Stromal cell of bone marrow (primary cell): ENCODE measurements around the gene ACOX1.

Experiments
- DNase-seq: peaks from one replicate; pipeline ENCODE4 v3.0.0-alpha.2; 2012; ENCODE audit warnings: low read depth

Gene ACOX1

GRCh38 chr17:75891605-75892555 lies 87.1 kb downstream of the ACOX1 start:
- no peak for DNase-seq
